ENCODE results near the gene LRRD1.

The LRRD1 gene

DNA sequence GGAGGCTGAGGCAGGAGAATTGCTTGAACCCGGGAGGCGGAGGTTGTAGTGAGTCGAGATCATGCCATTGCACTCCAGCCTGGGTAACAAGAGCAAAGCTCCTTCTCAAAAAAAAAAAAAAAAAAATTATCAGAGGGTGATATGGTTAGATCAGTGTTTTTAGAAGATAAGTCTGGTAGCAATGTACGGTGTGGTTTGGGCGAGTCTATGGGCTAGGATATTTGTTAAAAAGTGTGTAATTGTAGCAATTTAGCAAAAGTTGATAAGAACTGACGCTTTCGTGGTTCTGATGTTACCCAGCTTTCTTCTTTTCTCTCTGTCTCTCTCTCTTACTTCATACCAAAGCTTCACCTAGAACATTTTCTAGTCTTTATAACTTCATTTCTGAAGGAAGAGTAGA, 37.8 kb downstream of the LRRD1 start:
- DNase-seq (ENCODE audit: low read depth, low spot score), result no peak

GRCh38 chr7:92137557-92137956, 41.4 kb downstream of the LRRD1 start:
- DNase-seq (ENCODE audit: low read depth, low spot score), result no peak

- DNase-seq (ENCODE audit: low read depth, low spot score), result peak; percentile 12
Measured at GRCh38 chr7:92135052-92135889, 43.7 kb downstream of the LRRD1 start.

DNA sequence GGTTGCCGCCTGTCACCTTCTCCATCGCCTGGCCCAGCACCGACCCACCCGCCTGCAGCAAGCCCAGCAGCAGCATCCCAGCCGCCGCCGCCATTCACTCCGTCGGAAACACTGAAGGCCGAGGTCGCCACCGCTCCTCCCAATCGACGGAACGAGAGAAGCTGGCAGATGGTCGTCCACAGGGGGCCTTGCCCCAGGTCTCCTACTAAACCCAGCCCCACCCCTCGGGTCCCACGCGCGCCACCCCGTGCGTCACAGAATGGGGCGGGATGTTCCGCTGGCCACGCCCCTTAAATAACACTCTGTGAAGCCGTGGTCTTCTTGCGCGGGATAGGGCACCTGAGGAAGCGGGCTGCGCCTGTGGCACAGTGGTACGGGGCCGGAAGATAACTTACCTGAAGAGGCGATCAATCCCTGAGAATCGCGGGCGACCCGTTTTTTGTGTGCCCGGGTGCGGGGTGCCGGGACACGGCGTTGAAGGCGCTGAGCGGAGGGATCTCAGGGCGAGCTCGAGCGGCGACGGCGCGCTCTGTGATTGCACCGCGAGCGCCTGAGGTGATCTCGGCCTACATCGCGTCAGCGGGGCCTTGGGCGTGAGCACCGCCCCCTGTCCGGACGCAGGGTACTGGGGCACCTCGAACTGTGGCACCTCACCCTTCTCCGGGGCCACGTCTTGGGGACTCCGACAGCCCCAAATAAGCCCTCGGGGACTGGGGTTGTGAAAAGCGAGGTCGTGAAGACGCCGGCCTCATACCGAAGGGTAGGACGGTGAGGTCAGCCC, 44.5 kb downstream of the LRRD1 start, which contains the start of gene CYP51A1:
Gene CYP51A1, minus strand, starts transcription at position 207 of the 781 bp plus-strand sequence. Its CDS starts 113 bp downstream, at position 94.
- peak; percentile 97 for DNase-seq (ENCODE audit: low read depth, low spot score)

GRCh38 chr7:92133737-92134270, 45.1 kb downstream of the LRRD1 start:
- peak; percentile 82 for DNase-seq (ENCODE audit: low read depth, low spot score)

- peak; percentile 6 for DNase-seq (ENCODE audit: low read depth, low spot score)
Measured at GRCh38 chr7:92133133-92133736, 45.7 kb downstream of the LRRD1 start.

GRCh38 chr7:92131764-92132330, 47.1 kb downstream of the LRRD1 start:
- no peak for DNase-seq (ENCODE audit: low read depth, low spot score)

- DNase-seq (ENCODE audit: low read depth, low spot score), result no peak
Measured at GRCh38 chr7:92131093-92131492, 47.8 kb downstream of the LRRD1 start.

- DNase-seq (ENCODE audit: low read depth, low spot score), result no peak
Measured at GRCh38 chr7:92121681-92122080, 57.3 kb downstream of the LRRD1 start.

GRCh38 chr7:92119213-92119759, 59.7 kb downstream of the LRRD1 start:
- DNase-seq (ENCODE audit: low read depth, low spot score), result peak; percentile 5

- DNase-seq (ENCODE audit: low read depth, low spot score), result no peak
Measured at GRCh38 chr7:92116949-92117348, 62.0 kb downstream of the LRRD1 start.

DNA sequence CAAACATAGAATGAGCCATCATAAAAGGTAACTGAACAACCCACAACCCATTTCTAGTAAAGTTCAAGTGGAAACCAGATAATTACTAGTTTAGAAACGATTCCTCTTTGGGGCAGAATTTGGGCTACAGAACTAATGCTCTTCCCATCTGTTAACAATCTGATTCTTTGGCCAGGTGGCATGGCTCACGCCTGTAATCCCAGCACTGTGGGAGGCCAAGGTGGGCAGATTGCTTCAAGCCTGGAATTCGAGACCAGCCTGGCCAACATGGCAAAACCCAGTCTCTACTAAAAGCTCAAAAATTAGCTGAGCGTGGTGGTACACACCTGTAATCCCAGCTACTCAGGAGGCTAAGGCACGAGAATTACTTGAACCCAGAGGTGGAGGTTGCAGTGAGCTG, 63.1 kb downstream of the LRRD1 start:
- no peak for DNase-seq (ENCODE audit: low read depth, low spot score)

- no peak for DNase-seq (ENCODE audit: low read depth, low spot score)
Measured at GRCh38 chr7:92110857-92111256, 68.1 kb downstream of the LRRD1 start.

DNA sequence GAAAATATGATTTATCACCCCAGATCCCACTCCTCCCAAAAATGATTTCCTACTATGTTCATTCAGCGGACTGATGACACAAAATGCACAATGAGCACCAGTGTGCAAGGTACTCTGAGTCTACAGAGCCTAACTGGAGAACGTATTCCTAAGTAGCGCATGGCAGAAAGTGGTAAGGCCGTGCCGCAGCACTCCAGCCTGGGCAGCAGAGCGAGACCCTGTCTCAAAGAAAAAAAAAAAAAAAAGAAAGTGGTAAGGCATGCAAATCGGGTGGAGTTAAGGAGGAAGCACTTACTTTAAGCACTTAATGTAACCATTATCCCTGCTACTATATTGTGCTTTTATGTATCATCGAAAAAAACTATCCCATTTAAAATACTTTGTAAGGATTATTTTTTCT, 70.1 kb downstream of the LRRD1 start:
- DNase-seq (ENCODE audit: low read depth, low spot score), result no peak

DNA sequence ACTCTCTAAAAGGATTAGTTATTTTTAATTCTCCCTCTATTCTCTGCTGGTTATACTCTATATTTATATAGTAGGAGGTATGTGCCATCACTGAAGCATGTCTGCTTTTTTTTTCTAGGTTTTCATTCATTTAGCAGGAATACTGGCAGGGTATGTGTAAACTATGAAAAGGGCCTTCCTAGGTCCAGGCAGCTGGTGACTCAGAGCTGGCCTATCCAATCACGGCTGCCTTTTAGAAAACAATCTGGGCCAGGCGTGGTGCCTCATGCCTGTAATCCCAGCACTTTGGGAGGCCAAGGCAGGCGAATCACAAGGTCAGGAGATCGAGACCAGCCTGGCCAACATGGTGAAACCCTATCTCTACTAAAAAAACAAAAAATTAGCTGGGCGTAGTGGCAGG, 76.1 kb downstream of the LRRD1 start:
- peak; percentile 18 for DNase-seq (ENCODE audit: low read depth, low spot score)

- no peak for DNase-seq (ENCODE audit: low read depth, low spot score)
Measured at GRCh38 chr7:92100534-92100933, 78.4 kb downstream of the LRRD1 start.

GRCh38 chr7:92095380-92095779, 83.6 kb downstream of the LRRD1 start:
- DNase-seq (ENCODE audit: low read depth, low spot score), result no peak
